Activated CD4-positive, alpha-beta T cell treated with anti-CD3 and anti-CD28 coated beads for 1 hour (primary cell): ENCODE measurements around the gene BRSK1.

Experiments
- DNase-seq: peaks from one replicate; pipeline ENCODE4 v3.0.0-alpha.2; 2020

BRSK1 gene

DNA sequence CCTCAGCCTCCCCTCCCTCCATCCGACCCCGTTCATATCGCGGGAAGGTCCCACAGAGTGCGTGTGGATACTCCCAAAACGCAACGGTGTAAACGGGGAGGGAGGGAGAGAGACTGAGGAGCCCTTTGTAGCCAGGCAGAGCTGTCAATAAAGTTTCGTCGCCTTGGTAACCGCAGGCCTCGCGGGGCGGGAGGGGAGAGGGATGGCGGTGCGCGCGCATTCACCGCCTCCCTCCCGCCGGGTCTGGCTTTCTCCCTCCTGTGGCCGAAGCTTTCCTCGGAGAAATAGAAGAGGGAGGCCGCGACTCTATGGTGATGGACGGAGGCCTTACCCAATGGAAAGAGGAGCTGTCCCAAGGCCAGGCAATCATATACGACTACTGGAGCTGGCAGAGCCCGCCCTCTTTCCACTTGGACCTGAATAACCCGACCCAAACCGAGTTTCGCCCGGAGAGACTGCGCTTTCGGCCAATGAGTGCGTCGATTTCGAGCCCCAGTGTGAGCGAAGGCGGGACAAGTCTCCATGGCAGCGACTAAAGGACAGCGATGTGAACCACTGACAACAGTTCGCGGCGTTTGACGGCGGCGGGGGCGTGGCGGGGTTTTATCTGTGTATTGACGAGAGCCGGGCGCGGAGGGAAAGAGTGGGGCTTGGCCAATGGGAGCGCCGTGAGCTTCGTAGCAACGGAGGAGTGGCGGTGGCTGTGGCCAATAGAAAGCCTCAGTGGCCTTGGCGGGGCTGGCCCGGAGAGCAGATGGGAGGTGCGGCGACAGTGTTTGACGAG, 55.5 kb downstream of the BRSK1 start, which contains the start of gene KMT5C:
KMT5C (plus strand) TSS at position 772 of the 784 bp plus-strand sequence. CDS start 2,061 bp downstream, outside the sequence.
- peak; percentile 100 for DNase-seq

DNA sequence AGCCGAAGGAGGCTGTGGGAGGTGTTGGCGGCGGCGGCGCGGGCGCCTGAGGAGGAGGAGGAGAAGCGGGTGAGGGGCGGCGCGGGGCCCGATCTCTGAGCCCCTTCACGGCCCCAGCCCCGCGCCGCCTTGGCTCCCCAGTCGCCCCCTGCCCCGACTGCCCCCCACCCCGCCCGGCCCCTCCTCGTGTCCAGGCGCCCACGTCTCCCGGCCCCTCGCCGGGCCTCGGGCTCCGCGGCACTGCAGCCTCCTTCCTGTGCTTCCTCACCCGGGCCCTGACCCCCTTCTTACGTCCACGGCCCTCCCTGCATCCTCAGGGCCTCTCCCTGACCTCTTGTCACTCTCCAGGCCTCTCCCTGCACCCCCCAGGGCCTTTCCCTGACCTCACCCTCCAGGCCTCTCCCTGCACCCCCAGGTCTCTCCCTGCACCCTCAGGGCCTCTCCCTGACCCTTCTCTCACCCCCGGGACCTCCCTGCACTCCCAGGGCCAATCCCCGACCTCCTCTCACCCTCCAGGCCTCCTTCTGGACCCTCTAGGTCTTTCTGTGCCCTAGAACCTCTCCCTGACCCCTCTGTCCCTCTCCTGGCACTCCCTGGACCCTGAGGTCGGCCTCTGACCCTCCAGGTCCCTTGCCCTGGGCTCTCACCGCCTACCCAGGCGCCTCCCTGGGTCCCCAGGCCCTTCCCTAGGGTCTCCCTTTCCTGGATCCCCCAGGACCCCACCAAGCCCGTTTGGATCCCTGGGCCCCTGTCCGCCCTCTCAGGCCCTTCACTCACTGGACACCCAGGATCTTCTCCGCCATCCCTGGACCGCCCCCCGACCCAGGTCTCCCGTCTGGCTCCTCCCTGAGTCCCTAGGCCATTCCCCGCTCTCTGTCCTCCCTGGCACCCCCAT, 56.3 kb downstream of the BRSK1 start:
- DNase-seq = no peak

DNA sequence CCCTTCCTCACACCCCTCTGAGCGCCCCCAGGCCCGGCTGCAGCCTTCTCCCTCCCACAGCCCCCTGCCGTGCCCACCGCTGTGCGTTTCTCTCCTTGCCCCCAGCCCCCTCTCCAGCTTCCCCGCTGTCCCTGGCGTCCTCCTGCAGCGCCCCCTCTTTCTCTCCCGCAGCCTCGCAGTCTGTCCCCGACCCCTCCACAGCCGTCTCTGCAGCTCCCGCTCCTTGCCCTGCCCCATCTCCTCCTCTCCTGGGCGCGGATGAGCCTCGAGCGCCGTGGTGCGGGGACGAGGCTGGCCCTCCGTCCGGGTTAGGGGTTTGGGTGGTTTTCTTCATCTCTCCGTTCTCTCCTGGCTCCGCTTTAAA, 57.0 kb downstream of the BRSK1 start:
- no peak for DNase-seq

DNA sequence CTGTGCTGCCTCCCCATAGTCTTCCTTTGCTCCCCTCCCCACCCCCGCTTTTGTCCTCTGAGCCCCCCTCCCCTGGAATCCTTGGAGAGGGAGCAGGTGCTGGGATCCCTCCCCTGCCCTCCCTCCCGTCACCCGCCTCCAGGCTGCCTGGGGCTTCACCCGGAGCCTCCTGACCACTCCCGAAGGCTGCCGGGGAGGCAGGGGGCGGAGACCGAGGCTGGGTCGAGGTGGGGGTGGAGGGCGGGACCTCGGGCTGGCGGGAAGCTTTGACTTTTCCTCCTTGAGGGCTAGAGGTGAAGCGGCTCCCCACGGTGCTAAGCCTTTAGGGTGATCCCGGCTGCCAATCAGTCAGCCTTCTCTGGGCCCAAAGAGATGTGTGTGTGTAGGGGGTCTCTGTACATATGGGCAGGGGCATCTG, 57.4 kb downstream of the BRSK1 start:
- peak; percentile 19 for DNase-seq

DNA sequence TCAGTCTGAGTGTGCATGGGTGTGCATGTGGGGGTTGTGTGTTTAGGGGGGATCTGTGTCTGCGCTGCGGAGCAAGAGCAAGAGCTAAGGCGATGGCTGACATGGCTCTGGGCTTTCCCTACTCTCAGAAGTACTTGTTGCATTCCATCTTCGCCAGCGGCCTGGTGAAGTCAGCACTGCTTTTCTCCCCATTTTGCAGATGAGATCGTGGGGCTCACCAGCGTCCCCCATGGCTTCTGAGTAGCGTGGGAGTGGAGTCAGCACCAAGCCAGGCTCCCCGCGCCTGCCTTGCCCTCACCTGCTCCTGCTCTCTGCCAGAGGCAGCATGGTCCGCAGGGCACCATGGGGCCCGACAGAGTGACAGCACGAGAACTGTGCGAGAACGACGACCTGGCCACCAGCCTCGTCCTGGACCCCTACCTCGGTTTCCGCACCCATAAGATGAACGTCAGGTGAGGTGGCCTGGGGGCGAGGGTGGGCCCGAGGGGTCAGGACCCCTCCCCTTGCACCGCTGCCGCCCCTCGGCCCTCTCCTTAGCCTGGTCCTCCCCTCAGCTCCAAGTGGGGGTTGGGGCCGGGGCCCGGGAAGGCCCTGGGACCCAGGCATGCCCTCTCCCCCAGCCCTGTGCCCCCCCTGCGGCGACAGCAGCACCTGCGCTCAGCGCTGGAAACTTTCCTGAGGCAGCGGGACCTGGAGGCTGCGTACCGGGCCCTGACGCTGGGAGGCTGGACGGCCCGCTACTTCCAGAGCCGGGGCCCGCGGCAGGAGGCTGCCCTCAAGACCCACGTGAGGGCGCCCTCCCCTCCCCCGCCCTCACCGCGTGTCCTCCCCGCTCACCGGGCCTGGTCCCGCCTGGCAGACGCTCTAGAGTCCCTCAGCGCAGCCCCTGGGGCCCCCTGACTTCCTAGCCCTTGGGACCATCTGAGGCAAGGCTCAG, 58.1 kb downstream of the BRSK1 start:
- DNase-seq = no peak

GRCh38 chr19:55344444-55344843, 60.6 kb downstream of the BRSK1 start:
- no peak for DNase-seq

- DNase-seq = no peak
Measured at GRCh38 chr19:55345101-55345817, 61.5 kb downstream of the BRSK1 start.

DNA sequence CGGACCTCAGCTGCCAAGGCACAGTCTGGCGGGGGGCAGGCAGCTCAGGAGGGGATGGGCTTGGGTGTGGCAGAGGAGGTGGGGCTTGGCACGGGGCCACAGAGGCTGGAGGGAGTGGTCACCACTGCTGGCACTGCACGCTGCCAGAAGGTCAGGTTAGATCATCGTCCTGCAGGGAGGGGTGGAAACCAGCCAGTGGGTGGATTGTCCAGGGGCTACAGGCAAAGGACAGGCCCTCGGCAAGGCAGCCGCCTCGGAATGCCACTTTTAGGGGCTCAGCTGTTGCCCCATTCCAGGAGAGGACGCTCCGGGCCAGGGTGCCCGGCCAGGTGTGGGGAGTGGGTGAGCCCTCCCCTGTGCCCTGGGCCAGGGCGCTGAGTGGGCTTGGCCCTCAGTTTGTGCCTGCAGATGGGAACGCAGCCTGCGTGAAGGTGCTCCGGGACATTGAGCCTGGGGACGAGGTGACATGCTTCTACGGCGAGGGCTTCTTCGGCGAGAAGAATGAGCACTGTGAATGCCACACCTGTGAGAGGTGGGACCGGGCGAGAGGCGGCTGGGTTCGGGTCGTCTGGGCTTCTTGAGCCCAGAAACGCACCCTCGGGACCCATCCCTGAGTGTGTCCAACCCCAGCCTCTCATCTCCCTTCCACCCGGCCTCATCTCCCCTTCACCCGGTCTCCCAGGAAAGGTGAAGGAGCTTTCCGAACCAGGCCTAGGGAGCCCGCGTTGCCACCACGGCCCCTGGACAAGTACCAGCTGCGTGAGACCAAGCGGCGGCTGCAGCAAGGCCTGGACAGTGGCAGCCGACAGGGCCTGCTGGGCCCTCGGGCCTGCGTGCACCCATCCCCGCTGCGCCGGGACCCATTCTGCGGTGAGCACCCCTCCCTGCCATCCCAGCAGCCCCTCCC, 62.3 kb downstream of the BRSK1 start:
- DNase-seq = no peak

GRCh38 chr19:55346725-55347441, 63.1 kb downstream of the BRSK1 start:
- DNase-seq = no peak

- DNase-seq = no peak
Measured at GRCh38 chr19:55347442-55348009, 63.7 kb downstream of the BRSK1 start.

DNA sequence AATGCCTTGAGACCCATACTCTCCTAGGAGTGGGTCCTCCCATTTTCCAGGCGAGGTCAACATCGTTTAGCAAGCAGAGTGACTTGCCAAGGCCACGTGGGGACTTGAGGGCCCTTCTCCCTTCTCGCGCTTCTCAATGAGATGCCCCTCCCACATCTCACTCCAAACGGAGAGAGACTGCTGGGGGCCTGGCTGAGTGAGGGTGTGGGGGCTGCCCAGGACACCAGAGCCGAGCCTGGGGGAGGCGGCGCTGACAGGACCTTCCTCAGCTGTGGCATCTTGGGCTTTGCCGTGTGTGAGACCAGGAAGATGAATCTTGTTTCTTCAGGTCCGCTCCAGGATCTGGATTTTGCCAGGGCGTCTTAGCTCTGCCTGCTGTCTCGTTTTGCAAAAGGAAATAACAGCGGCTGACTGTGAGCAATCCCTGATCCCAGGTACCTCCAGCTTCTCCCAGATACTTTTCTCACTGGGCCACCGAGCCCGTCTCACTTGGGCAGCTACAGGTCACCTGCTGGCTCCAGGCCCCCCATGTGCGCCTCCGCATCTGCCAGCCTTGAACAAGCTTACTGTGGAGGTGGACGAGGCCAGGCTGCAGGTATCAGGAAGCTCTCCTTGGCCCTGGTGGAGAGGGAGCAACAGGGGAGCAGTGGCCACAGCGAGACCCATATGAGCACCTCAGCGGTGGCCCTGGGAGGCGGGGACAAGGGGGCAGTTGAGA, 64.7 kb downstream of the BRSK1 start:
- no peak for DNase-seq

DNA sequence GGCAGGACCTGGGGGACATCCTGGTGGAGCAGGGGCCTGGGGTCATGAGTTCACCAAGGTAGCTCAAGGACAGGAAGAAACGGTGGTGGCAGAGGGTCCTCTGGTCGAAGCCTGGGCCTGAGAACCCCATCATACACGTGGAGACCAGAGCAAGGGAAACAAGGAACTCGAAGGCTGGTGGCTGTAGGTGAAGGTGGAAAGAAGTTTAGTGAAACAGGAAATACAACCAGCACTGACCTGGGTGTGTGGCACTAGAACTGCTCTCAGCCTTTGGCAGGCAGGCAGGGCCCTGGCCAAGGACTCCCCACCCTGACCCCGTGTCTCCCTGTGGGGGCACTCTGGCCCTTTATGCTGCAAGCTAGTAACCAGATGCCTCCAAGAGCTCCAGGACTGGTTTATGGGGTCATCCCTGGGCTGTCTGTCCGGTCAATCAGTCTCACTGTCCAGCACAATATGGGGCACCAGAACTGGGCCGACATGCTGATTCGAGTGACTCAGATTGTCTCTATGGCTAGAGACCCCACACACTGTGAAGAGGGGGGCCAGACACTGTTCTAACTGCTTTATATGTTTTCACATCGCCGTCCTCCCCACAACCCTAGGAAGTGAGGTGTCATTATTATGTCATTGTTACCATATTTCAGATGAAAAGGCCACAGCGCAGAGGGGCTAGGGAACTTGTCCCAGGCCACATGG, 67.0 kb downstream of the BRSK1 start:
- no peak for DNase-seq

DNA sequence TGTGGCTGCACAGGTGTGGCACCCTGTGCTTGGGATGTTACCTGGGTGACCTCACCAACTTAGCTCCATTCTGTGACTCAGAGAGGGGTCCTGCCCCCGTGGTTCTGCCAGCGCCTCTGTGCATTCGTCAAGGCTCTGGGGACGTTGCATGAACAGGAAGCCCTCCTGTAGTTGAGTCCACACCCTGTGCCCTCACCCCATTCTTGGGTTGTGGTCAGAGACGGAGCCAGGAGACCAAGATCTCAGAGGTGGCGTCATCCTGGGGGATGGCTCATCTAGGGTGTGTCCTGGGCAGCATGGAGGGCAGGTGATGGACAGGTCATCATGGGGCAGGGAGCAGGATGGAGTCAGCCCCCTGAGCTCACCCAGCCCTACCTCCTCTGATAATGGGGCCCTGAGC, 68.2 kb downstream of the BRSK1 start:
- DNase-seq = no peak

DNA sequence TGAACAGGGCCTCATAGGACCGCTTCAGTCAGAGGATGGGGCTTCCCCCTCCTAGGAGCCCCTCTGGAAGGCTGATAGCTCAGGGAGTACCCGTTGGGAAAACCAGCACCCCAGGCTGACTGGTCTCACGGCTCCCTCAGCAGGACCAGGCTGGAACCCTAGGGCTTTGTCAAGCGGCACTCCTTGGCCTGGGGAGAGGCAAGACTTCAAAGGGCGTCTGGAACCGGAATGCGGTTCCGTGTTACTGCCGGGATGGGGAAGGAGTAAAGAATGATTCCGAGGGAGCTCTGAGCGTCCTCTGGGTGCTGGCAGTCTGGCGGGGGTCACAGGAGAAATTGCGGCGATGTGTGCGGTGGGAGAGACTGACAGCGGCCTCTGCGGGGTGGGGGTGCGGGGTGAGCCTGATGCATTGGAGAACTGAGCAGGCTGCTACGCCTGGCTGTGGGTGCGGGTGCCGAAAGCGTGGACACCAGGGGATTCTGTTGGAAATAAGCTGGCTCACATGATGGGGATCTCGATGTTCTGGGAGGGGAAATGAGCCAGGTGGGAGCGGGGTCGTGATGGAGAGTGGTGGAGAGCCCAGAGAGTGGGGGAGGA, 68.8 kb downstream of the BRSK1 start:
- no peak for DNase-seq

GRCh38 chr19:55353356-55353802, 69.6 kb downstream of the BRSK1 start:
- DNase-seq = no peak

- peak; percentile 44 for DNase-seq
Measured at GRCh38 chr19:55353803-55354697, 70.3 kb downstream of the BRSK1 start.

GRCh38 chr19:55354698-55355212, 71.0 kb downstream of the BRSK1 start, which contains the start of gene COX6B2:
Gene COX6B2, minus strand, starts transcription at chr19:55354719. Its CDS starts 198 bp downstream, at chr19:55354521.
- no peak for DNase-seq
